DMS53 treated with DMSO at 0.1 percent for 48 hours (cell line): ENCODE measurements around the gene TFCP2L1.

ENCODE experiments used
- DNase-seq: peaks from one replicate; lab custom pipeline; 2025; ENCODE audit not compliant: unreplicated experiment; lab: John Stamatoyannopoulos, UW

Gene TFCP2L1

GRCh38 chr2:121179467-121179866 lies 105.5 kb downstream of the TFCP2L1 start:
- DNase-seq = no peak

GRCh38 chr2:121178730-121179129 lies 106.3 kb downstream of the TFCP2L1 start:
- DNase-seq = no peak

GRCh38 chr2:121177896-121178295 lies 107.1 kb downstream of the TFCP2L1 start:
- DNase-seq = no peak

GRCh38 chr2:121175326-121175725 lies 109.7 kb downstream of the TFCP2L1 start:
- DNase-seq = no peak

- no peak for DNase-seq
Observed at GRCh38 chr2:121173806-121174205, 111.2 kb downstream of the TFCP2L1 start.

GRCh38 chr2:121173112-121173511 lies 111.9 kb downstream of the TFCP2L1 start:
- DNase-seq = no peak

GRCh38 chr2:121172456-121172855 lies 112.5 kb downstream of the TFCP2L1 start:
- DNase-seq = no peak

GRCh38 chr2:121171625-121172119 lies 113.3 kb downstream of the TFCP2L1 start:
- DNase-seq = no peak

GRCh38 chr2:121170577-121170976 lies 114.4 kb downstream of the TFCP2L1 start:
- DNase-seq = no peak

GRCh38 chr2:121167411-121167810 lies 117.6 kb downstream of the TFCP2L1 start:
- no peak for DNase-seq
